ENCODE data around the gene CFAP53. TPM values are rescaled to one million over a fixed set of nuclear protein-coding genes. Genes with fewer than 3 reads are reported as not detected.

The CFAP53 gene
- total RNA-seq, 1 donor from 2014 or later = 0.16 TPM

GRCh38 chr18:50286391-50287027 lies 20.2 kb upstream of the CFAP53 start:
- intact Hi-C loops (cut with micrococcal nuclease) = no loop called here
- no peaks in the 10 kb centered on the region for H3K27me3 ChIP-seq (ENCODE audit: low read depth)
- peak overlapping the region; percentile 85 for H3K4me3 ChIP-seq
- peaks cover 37% of the 10 kb centered on the region for H3K36me3 ChIP-seq
- H3K27ac ChIP-seq (replicated peaks) = peak overlapping the region; percentile 94
- peaks cover 28% of the 10 kb centered on the region for H3K4me1 ChIP-seq
- no peaks in the 10 kb centered on the region for H3K9me3 ChIP-seq (replicated peaks)
- DNase-seq = no peak
- no peak for TF ChIP-seq CTCF (IDR thresholded peaks at IDR 0.05; ENCODE audit: borderline replicate concordance)

GRCh38 chr18:50285631-50286321 lies 19.5 kb upstream of the CFAP53 start:
- DNase-seq = no peak
- H3K4me1 ChIP-seq = peaks cover 33% of the 10 kb centered on the region
- TF ChIP-seq CTCF (IDR thresholded peaks at IDR 0.05; ENCODE audit: borderline replicate concordance) = no peak
- H3K4me3 ChIP-seq = no peak overlapping the region
- no peaks in the 10 kb centered on the region for H3K9me3 ChIP-seq (replicated peaks)
- no peak overlapping the region for H3K27ac ChIP-seq (replicated peaks)
- intact Hi-C loops (cut with micrococcal nuclease) = no loop called here
- no peaks in the 10 kb centered on the region for H3K27me3 ChIP-seq (ENCODE audit: low read depth)
- H3K36me3 ChIP-seq = peaks cover 37% of the 10 kb centered on the region

GRCh38 chr18:50285071-50285470 lies 18.8 kb upstream of the CFAP53 start:
- H3K4me3 ChIP-seq = no peak overlapping the region
- H3K9me3 ChIP-seq (replicated peaks) = no peaks in the 10 kb centered on the region
- intact Hi-C loops (cut with micrococcal nuclease) = no loop called here
- H3K4me1 ChIP-seq = peaks cover 40% of the 10 kb centered on the region
- H3K36me3 ChIP-seq = peaks cover 37% of the 10 kb centered on the region
- no peak overlapping the region for H3K27ac ChIP-seq (replicated peaks)
- DNase-seq = no peak
- H3K27me3 ChIP-seq (ENCODE audit: low read depth) = no peaks in the 10 kb centered on the region
- TF ChIP-seq CTCF (IDR thresholded peaks at IDR 0.05; ENCODE audit: borderline replicate concordance) = no peak

GRCh38 chr18:50284255-50284885 lies 18.1 kb upstream of the CFAP53 start:
- Histone ChIP-seq H3K4me3 (no peak overlapping the region), H3K27me3 (ENCODE audit: low read depth) (no peaks in the 10 kb centered on the region), H3K9me3 (replicated peaks) (no peaks in the 10 kb centered on the region), H3K27ac (replicated peaks) (no peak overlapping the region), H3K4me1 (peaks cover 47% of the 10 kb centered on the region), H3K36me3 (peaks cover 42% of the 10 kb centered on the region)
- TF ChIP-seq CTCF (IDR thresholded peaks at IDR 0.05; ENCODE audit: borderline replicate concordance) = no peak
- no peak for DNase-seq
- intact Hi-C loops (cut with micrococcal nuclease) = no loop called here

GRCh38 chr18:50283469-50284209 lies 17.3 kb upstream of the CFAP53 start:
- TF ChIP-seq CTCF (IDR thresholded peaks at IDR 0.05; ENCODE audit: borderline replicate concordance) = no peak
- DNase-seq = no peak
- Histone ChIP-seq H3K9me3 (replicated peaks) (no peaks in the 10 kb centered on the region), H3K4me1 (peaks cover 54% of the 10 kb centered on the region), H3K36me3 (peaks cover 49% of the 10 kb centered on the region), H3K27me3 (ENCODE audit: low read depth) (no peaks in the 10 kb centered on the region), H3K27ac (replicated peaks) (no peak overlapping the region), H3K4me3 (no peak overlapping the region)
- intact Hi-C loops (cut with micrococcal nuclease) = no loop called here

Data from left ventricle myocardium inferior (tissue), 1 donor.